Endothelial cell (in vitro differentiated cells): Measurements from ENCODE around the gene C5orf58. TPM values are rescaled to one million over a fixed set of nuclear protein-coding genes. Genes with fewer than 3 reads are reported as not detected.

Experiments
- DNase-seq: peaks from one replicate; pipeline ENCODE4 v3.0.0; 2021; ENCODE audit warnings: low spot score
- H3K27ac Mint-ChIP-seq: one replicate; pipeline ENCODE4 v1.8.0; 2021; ENCODE audit warnings: mixed read lengths, inconsistent platforms; ENCODE audit not compliant: unreplicated experiment
- H3K27me3 Mint-ChIP-seq: one replicate; pipeline ENCODE4 v1.8.0; 2021; ENCODE audit warnings: mild to moderate bottlenecking, moderate library complexity, mixed read lengths, inconsistent platforms; ENCODE audit not compliant: unreplicated experiment
- H3K36me3 Mint-ChIP-seq: one replicate; pipeline ENCODE4 v1.8.0; 2021; ENCODE audit warnings: mild to moderate bottlenecking, low read depth, mixed read lengths, inconsistent platforms; ENCODE audit not compliant: unreplicated experiment
- H3K4me1 Mint-ChIP-seq: one replicate; pipeline ENCODE4 v1.8.0; 2021; ENCODE audit warnings: mild to moderate bottlenecking, mixed read lengths, inconsistent platforms; ENCODE audit not compliant: unreplicated experiment
- H3K4me3 Mint-ChIP-seq: one replicate; pipeline ENCODE4 v1.8.0; 2021; ENCODE audit warnings: mild to moderate bottlenecking, mixed read lengths, inconsistent platforms; ENCODE audit not compliant: unreplicated experiment
- H3K9me3 Mint-ChIP-seq: one replicate; pipeline ENCODE4 v1.8.0; 2021; ENCODE audit warnings: mixed read lengths, inconsistent platforms; ENCODE audit not compliant: unreplicated experiment
- CTCF ChIP-seq: fragments of 200-600 bp; sonication (generic); IDR thresholded peaks from one replicate; pipeline ENCODE4 v1.5.0; 2021; ENCODE audit warnings: antibody characterized with exemption; ENCODE audit not compliant: unreplicated experiment
- total RNA-seq: library from RNA; stranded (reverse); fragmentation: NEBNext Ultra II Directional; extraction: Animal tissue kit (Norgen Biotek cat#: 25700); gene quantifications from one replicate; pipeline ENCODE4 v1.2.1, GENCODE V29; 2021; ENCODE audit not compliant: unreplicated experiment

C5orf58 gene
- total RNA-seq, 1 donor from 2014 or later: 0.28 TPM

- peak; percentile 56 for DNase-seq
- Mint-ChIP-seq H3K27ac (no peak overlapping the region), H3K9me3 (no peaks in the 10 kb centered on the region), H3K4me3 (no peak overlapping the region), H3K36me3 (no peaks in the 10 kb centered on the region), H3K27me3 (peaks cover 1% of the 10 kb centered on the region), H3K4me1 (peaks cover 12% of the 10 kb centered on the region)
- TF ChIP-seq CTCF: peak; percentile 44
Measured at GRCh38 chr5:170216257-170216864, 16.4 kb upstream of the C5orf58 start.

- no peak for TF ChIP-seq CTCF
- Mint-ChIP-seq H3K27me3 (peaks cover 1% of the 10 kb centered on the region), H3K9me3 (no peaks in the 10 kb centered on the region), H3K36me3 (no peaks in the 10 kb centered on the region), H3K4me1 (peaks cover 20% of the 10 kb centered on the region), H3K4me3 (no peak overlapping the region), H3K27ac (no peak overlapping the region)
- DNase-seq: no peak
Measured at GRCh38 chr5:170217831-170218230, 15.0 kb upstream of the C5orf58 start.

- Mint-ChIP-seq H3K27me3 (no peaks in the 10 kb centered on the region), H3K36me3 (no peaks in the 10 kb centered on the region), H3K4me3 (no peak overlapping the region), H3K27ac (no peak overlapping the region), H3K9me3 (no peaks in the 10 kb centered on the region), H3K4me1 (peaks cover 27% of the 10 kb centered on the region)
- no peak for TF ChIP-seq CTCF
- DNase-seq: no peak
Measured at GRCh38 chr5:170218726-170219125, 14.1 kb upstream of the C5orf58 start.

- no peaks in the 10 kb centered on the region for H3K36me3 Mint-ChIP-seq
- no peak for TF ChIP-seq CTCF
- DNase-seq: no peak
- peaks cover 36% of the 10 kb centered on the region for H3K4me1 Mint-ChIP-seq
- H3K4me3 Mint-ChIP-seq: no peak overlapping the region
- no peak overlapping the region for H3K27ac Mint-ChIP-seq
- H3K27me3 Mint-ChIP-seq: no peaks in the 10 kb centered on the region
- no peaks in the 10 kb centered on the region for H3K9me3 Mint-ChIP-seq
Measured at GRCh38 chr5:170219615-170220014, 13.2 kb upstream of the C5orf58 start.

- DNase-seq: no peak
- H3K9me3 Mint-ChIP-seq: no peaks in the 10 kb centered on the region
- no peaks in the 10 kb centered on the region for H3K27me3 Mint-ChIP-seq
- no peak overlapping the region for H3K27ac Mint-ChIP-seq
- H3K4me1 Mint-ChIP-seq: peaks cover 42% of the 10 kb centered on the region
- TF ChIP-seq CTCF: no peak
- no peak overlapping the region for H3K4me3 Mint-ChIP-seq
- no peaks in the 10 kb centered on the region for H3K36me3 Mint-ChIP-seq
Measured at GRCh38 chr5:170220191-170220590, 12.6 kb upstream of the C5orf58 start.
